MCF 10A (cell line): Measurements from ENCODE around the gene ZNF337. TPM values are rescaled to one million over a fixed set of nuclear protein-coding genes. Genes with fewer than 3 reads are reported as not detected.

Source experiments
- BruUV-seq: library from RNA; stranded (reverse); fragments of 400-500 nt; replicated peaks from 2 replicates; lab custom pipeline; 2021; lab: Mats Ljungman, UMichigan
- CTCF ChIA-PET: fragments of 300-600 bp; sonication (Branson Sonifier 250); formaldehyde crosslinking; extraction: SDS; loops from one replicate; lab custom pipeline; 2021; ENCODE audit warnings: antibody characterized with exemption, inconsistent platforms; lab: Yijun Ruan, JAX
- POLR2A ChIA-PET: fragments of 300-600, 350-650 bp; sonication (Branson Sonifier 250); formaldehyde crosslinking; extraction: SDS; loops from one replicate; lab custom pipeline; 2020; ENCODE audit warnings: antibody characterized with exemption, inconsistent platforms; lab: Yijun Ruan, JAX
- DNase-seq: peaks from one replicate; pipeline ENCODE4 v3.0.0-alpha.2; 2018; ENCODE audit not compliant: unreplicated experiment
- H3K27ac Mint-ChIP-seq: one replicate; pipeline ENCODE4 v1.8.0; 2022; ENCODE audit warnings: mild to moderate bottlenecking, low read depth, mixed read lengths; ENCODE audit not compliant: unreplicated experiment
- H3K27me3 Mint-ChIP-seq: one replicate; pipeline ENCODE4 v1.8.0; 2022; ENCODE audit warnings: mixed read lengths; ENCODE audit not compliant: insufficient read depth, unreplicated experiment
- H3K36me3 Mint-ChIP-seq: one replicate; pipeline ENCODE4 v1.8.0; 2022; ENCODE audit warnings: mild to moderate bottlenecking, moderate library complexity, mixed read lengths; ENCODE audit not compliant: insufficient read depth, unreplicated experiment
- H3K4me1 Mint-ChIP-seq: one replicate; pipeline ENCODE4 v1.8.0; 2022; ENCODE audit warnings: mixed read lengths; ENCODE audit not compliant: insufficient read depth, unreplicated experiment
- H3K4me3 Mint-ChIP-seq: one replicate; pipeline ENCODE4 v1.8.0; 2022; ENCODE audit warnings: mild to moderate bottlenecking, moderate library complexity, mixed read lengths; ENCODE audit not compliant: unreplicated experiment
- H3K9me3 Mint-ChIP-seq: one replicate; pipeline ENCODE4 v1.8.0; 2022; ENCODE audit warnings: mixed read lengths; ENCODE audit not compliant: unreplicated experiment
- CTCF ChIP-seq: fragments of 200-600 bp; IDR thresholded peaks from one replicate; pipeline ENCODE4 v1.8.0; 2022; ENCODE audit warnings: antibody characterized with exemption, mild to moderate bottlenecking; ENCODE audit not compliant: unreplicated experiment
- intact Hi-C: fragments of 100-400 bp; cut with micrococcal nuclease; formaldehyde crosslinking; loops from 2 replicates; pipeline ENCODE4 v1.14.1; 2022
- total RNA-seq: library from RNA; stranded (reverse); gene quantifications from 2 replicates; pipeline ENCODE4 v1.2.3, GENCODE V29; 2022

The ZNF337 gene
- total RNA-seq, 1 experiment from 2014 or later: 19.5 TPM

- DNase-seq: peak; percentile 80
- no peaks in the 10 kb centered on the region for H3K27me3 Mint-ChIP-seq
- H3K4me3 Mint-ChIP-seq: no peak overlapping the region
- intact Hi-C loops: no loop called here
- peak overlapping the region; percentile 24 for H3K27ac Mint-ChIP-seq
- H3K4me1 Mint-ChIP-seq: peaks cover 20% of the 10 kb centered on the region
- no peaks in the 10 kb centered on the region for H3K9me3 Mint-ChIP-seq
- no TSS peak for BruUV-seq
- TF ChIP-seq CTCF: no peak
- H3K36me3 Mint-ChIP-seq: peaks cover 76% of the 10 kb centered on the region
- ChIA-PET POLR2A (interaction anchor here (0.9 kb wide), 1 partner anchor 36 kb away, joined by 3 read pairs; no protein-coding TSS in a partner anchor), CTCF (interaction anchor here (0.6 kb wide), 1 partner anchor 892 kb away, joined by 3 read pairs; no protein-coding TSS in a partner anchor)
Measured at GRCh38 chr20:25676164-25676809, 20.4 kb downstream of the ZNF337 start.

- CTCF ChIA-PET: no interaction called here
- POLR2A ChIA-PET: interaction anchor here (0.9 kb wide), 1 partner anchor 34 kb away, joined by 3 read pairs; no protein-coding TSS in a partner anchor
- Mint-ChIP-seq H3K4me1 (peaks cover 25% of the 10 kb centered on the region), H3K27me3 (no peaks in the 10 kb centered on the region), H3K9me3 (no peaks in the 10 kb centered on the region), H3K27ac (no peak overlapping the region), H3K4me3 (no peak overlapping the region), H3K36me3 (peaks cover 66% of the 10 kb centered on the region)
- DNase-seq: no peak
- intact Hi-C loops: no loop called here
- no TSS peak for BruUV-seq
- TF ChIP-seq CTCF: no peak
Measured at GRCh38 chr20:25675161-25675560, 21.5 kb downstream of the ZNF337 start.

- TF ChIP-seq CTCF: no peak
- Mint-ChIP-seq H3K4me3 (no peak overlapping the region), H3K27ac (no peak overlapping the region), H3K27me3 (no peaks in the 10 kb centered on the region), H3K4me1 (peaks cover 36% of the 10 kb centered on the region), H3K9me3 (no peaks in the 10 kb centered on the region), H3K36me3 (peaks cover 51% of the 10 kb centered on the region)
- no TSS peak for BruUV-seq
- no peak for DNase-seq
- intact Hi-C loops: no loop called here
- ChIA-PET POLR2A (interaction anchor here (0.6 kb wide), 1 partner anchor 17 kb away, joined by 7 read pairs; no protein-coding TSS in a partner anchor), CTCF (interaction anchor here (0.6 to 0.7 kb wide), 3 partner anchors 61 to 718 kb away, joined by 3 to 4 read pairs (median 3); no protein-coding TSS in a partner anchor)
Measured at GRCh38 chr20:25672659-25673235, 23.9 kb downstream of the ZNF337 start.

- no peaks in the 10 kb centered on the region for H3K27me3 Mint-ChIP-seq
- H3K4me3 Mint-ChIP-seq: peak overlapping the region; percentile 22
- CTCF ChIA-PET: interaction anchor here (0.8 to 1.0 kb wide), 2 partner anchors 359 to 445 kb away, joined by 3 read pairs; no protein-coding TSS in a partner anchor
- peak; percentile 26 for TF ChIP-seq CTCF
- peak; percentile 82 for DNase-seq
- intact Hi-C loops: loop anchor here (2.0 kb wide), 1 partner anchor 47 kb away; no protein-coding TSS in a partner anchor
- POLR2A ChIA-PET: interaction anchor here (1.1 to 2.6 kb wide), 6 partner anchors 9 to 47 kb away, joined by 3 to 16 read pairs (median 8); no protein-coding TSS in a partner anchor
- H3K4me1 Mint-ChIP-seq: peaks cover 17% of the 10 kb centered on the region
- H3K27ac Mint-ChIP-seq: peak overlapping the region; percentile 59
- H3K9me3 Mint-ChIP-seq: no peaks in the 10 kb centered on the region
- peaks cover 23% of the 10 kb centered on the region for H3K36me3 Mint-ChIP-seq
- BruUV-seq: no TSS peak
Measured at GRCh38 chr20:25669826-25670422, 26.7 kb downstream of the ZNF337 start.
